NCI-H345 treated with DMSO at 0.1 percent for 48 hours (cell line): ENCODE measurements around the gene HORMAD2.

Experiments used
- DNase-seq: peaks from one replicate; lab custom pipeline; 2025; ENCODE audit not compliant: unreplicated experiment; lab: John Stamatoyannopoulos, UW

Gene HORMAD2

DNA sequence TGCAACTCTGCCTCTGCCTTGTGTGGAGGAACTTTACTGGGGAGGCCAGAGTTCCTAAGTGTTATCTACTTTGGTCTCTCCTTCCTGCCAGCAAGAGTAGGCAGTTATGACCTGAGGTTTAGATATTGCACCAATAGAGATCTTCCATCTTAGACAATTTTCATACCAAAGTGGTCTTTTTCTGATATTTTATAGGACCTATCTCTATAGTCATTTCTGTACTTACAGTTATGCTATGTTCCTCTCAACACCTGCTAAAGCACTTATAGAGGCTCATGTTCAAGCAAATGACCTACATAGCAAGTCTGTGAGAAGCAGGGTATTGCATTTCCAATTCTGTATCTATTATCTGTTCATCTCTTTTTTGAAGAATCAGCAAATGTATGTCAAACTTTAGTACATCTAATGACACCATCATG lies 80.8 kb downstream of the HORMAD2 start:
- DNase-seq, result no peak

DNA sequence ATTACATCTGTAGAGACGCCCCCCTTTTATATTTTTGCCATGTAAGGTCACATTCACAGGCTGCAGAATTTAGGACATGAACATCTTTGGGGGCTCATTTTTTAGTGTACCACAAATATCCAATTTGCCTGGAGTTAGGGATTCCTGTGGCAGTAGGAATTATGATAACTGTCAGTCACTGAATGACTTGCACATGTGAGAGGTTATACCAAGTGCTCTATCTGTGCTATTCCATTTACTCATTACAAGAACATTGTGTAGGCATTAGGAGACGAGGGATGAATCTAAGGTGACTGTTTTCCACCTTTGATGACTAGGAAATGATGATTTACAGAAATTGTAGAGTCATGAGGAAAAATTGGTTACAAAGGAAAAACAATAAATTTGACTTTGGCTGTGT lies 87.0 kb downstream of the HORMAD2 start:
- DNase-seq, result no peak

DNA sequence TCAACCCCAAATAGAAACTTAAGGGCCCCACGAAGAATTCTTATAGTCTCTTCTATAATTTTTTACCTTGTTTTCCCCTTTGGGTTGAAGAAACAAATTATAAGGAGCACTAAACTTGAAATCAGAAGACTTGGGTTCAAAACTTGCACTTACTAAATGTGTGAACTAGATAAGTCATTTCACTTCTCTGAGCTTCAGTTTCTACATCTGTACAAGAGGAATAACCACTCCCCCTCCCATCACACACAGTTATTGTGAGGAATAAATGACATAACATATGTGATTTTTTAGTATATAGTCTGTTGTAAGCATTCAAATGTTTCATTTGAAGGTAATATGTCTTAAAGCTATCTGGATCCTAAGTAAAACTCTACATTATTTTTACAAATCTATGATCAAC lies 87.5 kb downstream of the HORMAD2 start:
- DNase-seq, result no peak

DNA sequence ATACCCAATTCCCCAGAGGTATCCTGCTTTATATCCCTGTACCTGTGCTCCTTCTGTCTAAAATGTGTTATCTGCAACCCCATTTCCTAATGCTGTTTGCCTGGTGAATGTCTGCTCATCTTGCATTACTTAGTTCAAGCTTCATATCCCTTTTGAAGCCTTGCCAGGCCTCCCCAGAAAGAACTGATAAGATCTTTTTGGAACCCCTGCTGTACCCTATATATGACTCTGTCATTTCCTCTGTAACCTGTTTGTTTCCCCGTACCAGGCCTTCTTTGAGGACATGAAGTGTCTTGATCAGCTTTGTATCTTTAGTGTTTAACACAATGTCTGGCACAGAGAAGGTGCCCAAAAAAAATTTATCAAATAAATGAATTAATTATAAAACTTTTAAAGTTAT lies 88.7 kb downstream of the HORMAD2 start:
- no peak for DNase-seq

DNA sequence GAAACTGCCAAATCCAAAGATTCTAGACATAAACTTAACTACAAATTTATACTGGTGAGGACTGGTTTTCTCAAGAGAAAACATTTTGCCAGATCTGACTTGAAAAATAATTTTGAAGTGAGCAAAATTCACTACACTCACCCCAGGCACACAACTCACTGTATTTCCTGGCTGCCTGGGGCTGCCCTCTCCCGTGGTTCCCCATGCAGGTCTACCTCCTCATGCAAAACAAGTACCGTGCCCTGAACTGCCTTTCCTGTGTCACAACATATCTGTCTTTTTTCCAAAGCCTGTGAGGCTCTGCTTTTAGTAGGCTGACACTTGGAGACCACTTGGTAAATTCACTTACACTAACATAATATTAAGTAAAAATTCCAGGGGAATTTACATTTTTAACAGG lies 89.9 kb downstream of the HORMAD2 start:
- no peak for DNase-seq

DNA sequence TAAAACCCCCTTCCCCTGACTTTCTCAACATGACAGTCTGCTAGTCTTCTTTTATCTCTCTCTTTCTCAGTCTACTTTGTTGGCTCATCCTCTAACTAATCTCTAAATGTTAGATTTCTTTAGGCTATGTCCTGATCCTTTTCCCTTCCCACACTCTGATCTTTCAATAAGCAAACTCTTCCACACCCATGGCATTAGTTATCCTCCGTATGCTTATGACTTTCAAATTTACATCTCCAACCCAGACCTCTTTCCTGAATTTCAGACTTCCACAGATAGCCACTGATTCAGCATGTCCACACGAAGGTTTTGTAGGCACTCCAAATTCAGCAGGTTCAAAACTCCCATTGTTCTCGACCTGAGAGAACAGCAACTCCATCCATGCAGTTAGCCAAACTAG lies 90.7 kb downstream of the HORMAD2 start:
- DNase-seq, result no peak

DNA sequence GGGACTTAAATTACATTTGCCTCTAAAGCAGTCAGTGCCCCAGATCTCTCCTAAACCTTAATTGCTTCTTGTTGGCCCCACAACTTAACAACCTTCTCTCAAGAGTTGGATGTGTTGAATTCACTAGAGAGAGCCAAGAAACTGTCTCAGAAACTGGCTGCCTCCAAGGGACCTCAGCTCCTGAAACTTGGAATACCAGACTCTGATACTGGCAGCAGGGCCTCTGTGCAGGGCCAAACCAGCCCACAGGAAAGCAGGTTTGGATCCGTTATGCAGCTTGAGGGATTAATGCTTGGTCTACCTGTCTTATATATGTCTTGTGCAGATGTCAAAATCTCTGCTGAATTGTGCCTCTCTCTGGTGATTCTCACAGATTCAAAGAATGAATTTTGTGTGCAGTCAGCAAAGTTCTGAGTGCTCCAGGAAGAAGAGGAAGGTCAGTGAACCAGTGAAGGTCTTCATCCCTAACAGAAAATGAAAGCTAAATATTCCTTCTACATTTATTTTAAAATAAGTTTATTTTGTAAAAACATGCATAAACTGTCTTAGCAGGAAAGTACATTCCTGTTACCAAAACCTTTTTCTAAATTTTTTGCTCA lies 95.5 kb downstream of the HORMAD2 start:
- no peak for DNase-seq

DNA sequence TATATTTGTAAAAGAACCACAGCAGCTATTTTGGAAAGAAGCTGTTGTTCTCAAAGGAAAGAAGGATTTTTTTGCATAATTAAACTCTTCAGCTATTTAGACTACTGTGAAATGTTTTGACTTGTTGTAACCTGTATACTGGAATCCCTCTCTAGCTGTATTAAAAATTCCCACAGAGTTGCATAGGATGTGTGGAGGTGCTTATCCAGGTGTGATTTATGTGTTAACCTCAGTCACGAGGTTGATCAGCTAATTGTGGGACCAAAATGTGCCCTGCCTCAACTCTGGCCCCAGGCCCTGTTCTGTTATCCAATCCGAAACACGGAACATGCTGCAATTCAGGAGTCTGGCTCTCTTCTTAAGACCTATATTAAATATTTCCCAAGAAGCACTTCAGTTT lies 96.2 kb downstream of the HORMAD2 start:
- DNase-seq, result no peak

DNA sequence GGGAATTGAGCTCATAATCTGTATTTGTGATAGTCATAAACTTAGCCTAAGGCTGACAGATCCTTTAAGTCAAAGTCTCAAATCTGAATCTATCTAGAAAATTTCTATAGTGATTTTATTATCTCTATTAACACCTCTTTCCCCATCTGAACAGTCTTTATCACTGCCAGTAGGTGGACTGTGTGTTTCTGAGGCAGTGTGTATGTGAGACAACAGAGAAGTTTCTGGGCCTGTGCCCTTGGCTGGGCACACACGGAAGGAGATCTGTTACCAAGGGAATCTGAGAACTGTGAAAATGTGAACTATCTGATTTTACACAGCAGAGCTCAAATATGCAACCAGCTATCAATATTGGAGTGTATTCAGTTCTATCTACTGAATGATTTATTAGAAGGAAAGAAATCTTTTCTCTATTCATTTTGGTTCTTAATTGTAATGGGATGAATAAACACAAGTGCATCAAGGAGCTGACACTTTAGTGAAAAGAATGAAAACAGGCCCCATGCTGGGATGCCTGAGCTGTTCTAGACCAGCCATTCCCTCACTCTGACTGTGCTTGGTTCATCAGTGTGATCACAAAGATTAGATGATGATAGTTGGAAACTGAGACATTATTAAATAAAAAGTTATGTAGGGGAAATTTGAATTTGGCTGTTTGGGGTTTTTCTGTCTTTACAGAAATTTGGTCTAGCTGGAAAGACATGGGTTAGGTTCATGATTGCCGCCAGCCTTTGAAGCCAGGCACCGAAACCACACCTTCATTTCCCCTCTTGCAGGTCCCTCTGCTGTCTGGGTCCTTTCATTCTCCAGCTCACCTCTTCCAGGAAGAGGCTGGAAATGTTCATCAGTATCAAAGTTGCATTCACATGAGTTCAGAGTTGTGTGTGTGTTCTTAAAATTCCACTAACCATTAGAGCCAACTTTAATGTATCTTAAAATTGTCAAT lies 98.2 kb downstream of the HORMAD2 start:
- DNase-seq, result no peak

DNA sequence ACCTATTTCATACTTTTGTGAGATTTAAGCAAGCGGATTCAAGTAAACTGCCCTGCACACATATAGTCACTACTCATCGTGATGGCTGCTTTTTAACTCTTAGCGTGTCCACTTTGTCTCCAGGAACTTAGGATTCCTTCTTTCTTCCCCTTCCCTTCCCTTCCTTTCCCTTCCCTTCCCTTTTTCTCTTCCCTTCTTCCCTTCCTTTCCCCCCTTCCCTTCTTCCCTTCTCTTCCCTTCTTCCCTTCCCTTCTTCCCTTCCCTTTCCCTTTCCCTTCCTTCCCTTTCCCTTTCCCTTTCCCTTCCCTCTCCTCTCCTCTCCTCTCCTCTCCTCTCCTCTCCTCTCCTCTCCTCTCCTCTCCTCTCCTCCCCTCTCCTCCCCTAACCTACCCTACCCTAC lies 100.4 kb downstream of the HORMAD2 start:
- DNase-seq, result no peak

DNA sequence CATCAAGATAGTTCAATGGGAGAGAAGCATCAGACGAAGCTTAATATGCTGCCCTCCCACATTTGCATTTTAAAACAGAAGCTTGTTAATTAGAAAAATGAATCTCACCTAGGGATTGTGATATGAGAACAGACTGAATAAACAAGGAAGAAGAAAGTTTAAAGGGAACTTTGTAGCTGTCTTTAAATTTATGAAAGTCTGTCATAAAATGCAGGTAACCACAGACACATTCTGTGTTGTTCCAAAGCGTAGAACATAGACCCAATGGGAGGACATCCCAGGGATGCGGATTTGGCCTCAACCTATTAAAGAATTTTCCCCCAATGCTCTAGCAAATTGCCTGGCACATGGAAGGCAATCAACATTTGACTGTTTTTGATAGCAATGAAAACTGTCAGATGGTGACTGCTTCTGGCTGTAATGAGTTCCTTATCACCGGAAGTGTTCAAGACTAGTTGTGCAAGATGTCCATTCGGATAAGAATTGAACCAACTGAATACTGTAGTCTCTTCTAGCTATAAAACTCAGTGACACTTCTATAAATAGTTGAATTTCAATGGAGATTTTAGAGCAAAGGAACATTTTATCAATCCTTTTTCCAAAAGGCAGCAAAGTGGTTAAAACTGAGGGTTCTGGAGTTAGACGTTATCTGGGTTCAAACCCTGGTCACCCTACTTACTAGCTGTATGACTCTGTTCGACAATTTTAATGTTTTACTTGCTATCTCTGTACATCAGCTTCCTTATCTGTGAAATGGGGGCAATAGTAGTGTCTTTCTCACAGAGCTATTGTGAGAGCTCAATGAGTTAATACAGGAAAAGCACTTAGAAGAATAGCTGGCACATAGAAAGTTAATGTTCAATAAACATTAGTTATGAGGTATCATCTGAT lies 101.4 kb downstream of the HORMAD2 start:
- DNase-seq, result no peak

DNA sequence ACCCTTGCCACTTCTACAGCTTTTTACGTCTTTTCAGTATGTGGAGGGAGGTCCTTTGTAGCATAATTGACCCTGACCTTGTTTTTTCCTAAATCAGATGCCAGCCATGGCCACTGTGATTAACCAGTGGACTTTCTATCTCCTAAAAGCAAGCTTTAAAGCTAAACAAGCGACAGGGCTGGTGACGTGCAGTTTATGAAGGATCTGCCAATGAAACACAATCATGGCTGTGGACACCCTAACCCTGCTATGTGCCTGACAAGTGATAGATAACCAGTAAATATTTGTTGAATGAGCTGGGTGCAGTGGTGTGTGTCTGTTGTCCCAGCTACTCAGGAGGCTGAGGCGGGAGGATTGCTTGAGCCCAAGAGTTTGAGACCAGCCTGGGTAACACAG lies 102.1 kb downstream of the HORMAD2 start:
- no peak for DNase-seq

DNA sequence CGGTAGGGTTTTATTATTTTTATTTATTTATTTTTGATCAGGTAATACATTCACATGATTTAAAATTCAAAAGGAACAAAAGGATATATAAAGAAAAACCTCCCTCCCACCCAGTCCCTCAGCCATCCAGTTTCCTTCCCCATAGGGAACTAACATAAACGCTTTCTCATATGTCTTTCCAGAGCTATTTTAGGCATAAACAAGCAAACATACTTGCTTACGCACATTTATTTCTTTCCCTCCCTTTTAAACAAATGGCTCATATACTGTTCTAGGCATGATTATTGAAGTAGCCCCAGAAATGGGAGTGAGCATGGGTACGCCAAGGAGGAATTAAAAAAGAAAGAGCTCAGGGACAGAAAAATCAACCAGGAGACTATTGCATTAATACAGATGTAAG lies 102.6 kb downstream of the HORMAD2 start:
- DNase-seq, result no peak

DNA sequence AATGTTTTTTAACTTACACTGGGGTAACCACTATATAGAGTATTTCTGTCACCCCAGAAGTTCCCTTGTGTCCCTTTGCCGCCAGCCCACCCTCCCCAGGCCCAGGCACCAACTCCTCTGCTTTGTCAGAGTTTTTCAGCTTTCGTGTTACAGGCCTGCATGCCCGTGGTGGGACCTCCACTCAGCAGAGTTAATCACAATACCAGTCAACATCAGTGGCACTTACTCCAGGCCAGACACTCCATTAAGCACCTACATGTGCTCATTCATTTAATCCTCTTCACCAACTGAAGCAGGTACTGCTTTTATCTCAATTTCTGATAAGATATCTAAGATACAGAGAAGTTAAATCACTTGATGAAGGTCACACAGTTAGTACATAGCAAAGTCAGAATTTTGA lies 103.0 kb downstream of the HORMAD2 start:
- no peak for DNase-seq

DNA sequence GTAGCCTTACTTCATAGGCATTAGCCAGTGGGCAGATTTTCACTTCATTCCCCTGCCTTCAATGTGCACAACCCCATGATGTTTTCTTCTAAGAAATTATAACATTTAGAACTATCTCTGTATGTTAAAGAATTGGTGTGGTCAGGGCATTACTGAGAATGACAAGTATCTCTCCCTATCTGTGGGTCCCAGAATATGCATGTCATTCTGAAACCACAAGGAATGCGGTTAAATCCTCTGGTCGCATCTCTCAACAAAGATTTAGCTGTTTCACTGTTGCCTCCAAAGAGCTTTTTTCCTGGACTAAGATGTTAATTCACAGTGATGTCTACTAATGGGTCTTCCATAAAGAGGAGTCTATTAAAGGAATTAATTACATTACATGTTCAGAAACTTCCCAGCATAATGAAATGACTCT lies 103.6 kb downstream of the HORMAD2 start:
- no peak for DNase-seq

DNA sequence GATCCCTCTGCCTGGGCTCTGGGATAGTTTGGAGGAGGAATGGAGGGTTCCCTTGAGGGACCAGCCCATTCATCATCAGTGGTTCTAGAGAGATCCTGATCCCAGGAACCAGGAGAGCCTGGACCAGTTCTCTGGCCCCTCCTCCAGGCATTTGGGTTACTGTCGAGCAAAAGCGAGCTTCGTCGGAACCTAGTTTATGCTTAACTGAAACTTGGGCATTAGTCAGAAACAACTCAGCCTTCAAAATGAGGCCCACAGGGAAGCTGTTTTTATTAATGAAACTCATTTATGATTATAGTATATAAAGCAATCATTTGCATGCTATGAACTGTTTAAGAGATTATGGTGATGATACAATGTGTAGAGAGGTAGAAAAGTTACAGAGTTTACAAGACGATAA lies 104.9 kb downstream of the HORMAD2 start:
- no peak for DNase-seq

DNA sequence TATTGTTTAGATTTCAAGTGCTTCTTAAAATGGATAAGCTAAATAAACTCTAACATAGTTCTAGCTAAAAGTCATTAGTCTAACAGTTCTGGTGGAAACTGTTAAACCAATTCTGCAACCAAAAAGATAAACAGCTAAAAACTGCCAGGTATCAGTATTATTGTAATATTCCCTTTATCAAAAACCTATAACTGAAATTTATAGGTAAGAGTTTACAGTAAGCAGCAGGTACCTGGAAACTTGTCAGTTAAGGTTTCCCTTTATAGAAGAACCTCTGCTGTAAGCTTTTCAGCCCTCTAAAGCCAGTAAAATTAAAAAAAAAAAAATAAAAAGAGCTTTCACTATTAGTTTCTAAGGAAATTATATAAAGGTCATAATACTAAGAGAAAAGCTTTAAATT lies 105.3 kb downstream of the HORMAD2 start:
- no peak for DNase-seq

DNA sequence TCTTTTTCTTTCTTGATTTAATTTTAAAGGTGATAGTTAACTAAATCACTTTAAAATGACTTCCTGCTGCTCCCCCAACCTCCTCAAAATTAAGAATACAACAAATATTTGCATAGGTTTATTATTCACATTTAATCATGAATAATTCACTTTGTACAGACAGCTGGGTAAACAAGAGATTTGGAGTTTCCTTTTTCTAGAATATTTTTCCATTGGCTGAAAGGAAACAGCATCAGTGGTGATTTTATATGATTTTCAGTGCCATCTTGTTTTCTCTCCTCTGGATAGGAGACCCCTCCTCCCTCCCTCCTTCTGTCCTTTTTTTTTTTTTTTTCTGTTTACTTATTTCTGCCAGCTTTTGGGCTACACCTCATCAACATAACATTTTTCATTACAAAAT lies 105.8 kb downstream of the HORMAD2 start:
- no peak for DNase-seq

DNA sequence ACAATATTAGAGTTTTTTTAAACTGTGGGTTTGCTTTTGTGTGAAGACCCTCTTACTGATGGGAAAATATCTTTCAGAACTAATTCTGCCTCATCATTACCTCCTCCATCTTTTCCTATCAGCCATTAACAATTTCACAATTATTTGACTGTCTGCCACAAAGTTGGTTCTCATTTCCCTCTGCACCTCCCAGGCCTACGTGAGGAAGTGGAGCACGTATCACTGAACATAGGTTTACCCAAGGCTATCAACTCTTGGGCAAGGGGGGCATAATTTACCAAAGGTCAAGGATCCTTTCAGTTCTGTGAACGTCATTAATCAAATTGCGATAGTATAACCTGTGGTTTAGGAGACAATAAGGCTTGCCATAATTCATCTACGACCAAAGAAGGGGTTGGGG lies 106.2 kb downstream of the HORMAD2 start:
- no peak for DNase-seq

DNA sequence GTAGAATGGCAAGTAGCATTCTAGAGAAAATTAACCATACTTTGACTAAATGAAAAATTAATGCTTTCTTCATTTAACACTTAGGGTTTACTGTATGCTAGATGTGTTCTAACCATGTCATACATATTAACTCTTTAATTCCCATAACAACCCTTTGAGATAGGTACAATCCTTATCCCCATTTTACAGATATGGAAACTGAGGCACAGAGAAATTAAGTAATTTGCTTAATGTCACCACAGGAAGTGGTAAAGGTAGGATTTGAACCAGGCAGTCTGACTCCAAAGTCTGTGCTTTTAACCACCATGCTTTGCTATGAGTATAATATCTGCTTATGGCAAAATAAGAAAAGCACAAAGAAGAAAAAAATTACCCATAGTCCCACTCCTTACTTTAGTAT lies 106.8 kb downstream of the HORMAD2 start:
- no peak for DNase-seq

DNA sequence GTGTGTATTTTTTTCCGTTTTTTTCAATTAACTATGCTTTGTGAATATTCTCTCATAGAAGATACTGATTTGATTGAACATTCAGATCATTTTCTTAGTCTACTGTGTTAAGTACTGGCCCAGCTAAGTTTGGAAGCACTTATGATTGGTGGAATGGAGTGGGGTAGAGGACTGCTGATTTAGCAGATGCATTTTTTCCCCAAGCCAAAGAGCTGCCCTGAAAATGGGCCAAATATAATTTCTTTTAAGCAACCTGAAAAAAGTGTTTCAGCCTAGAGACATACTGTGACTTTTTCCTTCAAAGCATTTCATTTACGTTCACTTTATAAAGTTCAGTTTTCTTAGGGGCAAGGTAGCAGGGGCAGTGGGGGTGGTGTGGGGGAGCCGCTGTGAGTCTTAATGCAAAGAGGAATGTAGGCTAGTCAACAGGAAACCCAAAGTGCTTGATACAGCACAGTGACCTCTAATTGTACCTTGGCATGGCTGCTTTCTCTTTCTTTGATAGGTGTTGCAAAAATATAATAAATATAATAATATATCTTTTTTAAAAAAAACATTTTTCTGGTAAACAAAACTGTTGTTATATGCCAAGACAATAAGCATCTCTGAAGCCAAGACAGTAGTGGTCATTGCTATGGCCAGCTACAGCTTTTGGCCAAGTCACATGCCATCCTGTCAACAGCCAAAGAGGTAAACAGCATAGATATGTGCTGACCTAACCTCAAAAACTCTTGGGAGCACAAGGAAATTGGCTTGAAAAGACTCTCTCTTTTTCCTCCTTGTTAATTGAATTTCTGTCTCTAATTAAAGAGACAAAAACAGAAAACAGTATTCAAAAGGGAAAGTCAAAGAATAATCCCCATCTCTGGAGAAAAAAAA lies 107.5 kb downstream of the HORMAD2 start:
- no peak for DNase-seq
